Thoracic aorta (tissue), 2 donors: ENCODE measurements around the gene PARP14. TPM values are rescaled to one million over a fixed set of nuclear protein-coding genes. Genes with fewer than 3 reads are reported as not detected.
"Not testable (repeated sequence)": the region's sequence is repeated elsewhere in the genome, so short reads cannot be mapped to it uniquely, and the experiment has no call there.

ENCODE experiments used
- ATAC-seq: fragments of 150-250 bp; one replicate; pipeline ENCODE4 v1.8.0; 2017; ENCODE audit warnings: low read depth; ENCODE audit not compliant: insufficient number of reproducible peaks, low FRiP score
- DNase-seq: peaks from one replicate; pipeline ENCODE4 v3.0.0-alpha.2; 2020; ENCODE audit warnings: low spot score
- H3K27ac ChIP-seq, 2 donors: fragments of 200-600 bp; sonication (generic); 1 replicate in 1 of 2; 2 replicates in 1 of 2; pipeline ENCODE4 v1.5.1; 2016; ENCODE audit warnings: mild to moderate bottlenecking in 2 of 2, moderate library complexity in 2 of 2
- H3K27me3 ChIP-seq: fragments of 200-600 bp; sonication (generic); replicated peaks from 2 replicates; pipeline ENCODE4 v1.6.0; 2016; ENCODE audit warnings: mild to moderate bottlenecking; ENCODE audit not compliant: insufficient read depth
- H3K36me3 ChIP-seq: fragments of 200-600 bp; sonication (generic); one replicate; pipeline ENCODE4 v1.5.1; 2016
- H3K4me1 ChIP-seq, 2 donors: fragments of 200-600 bp; sonication (generic); 1 replicate in 1 of 2; 2 replicates in 1 of 2; pipeline versions ENCODE4 v1.5.1 to v1.6.0; 2016; ENCODE audit warnings: low read depth in 2 of 2, mild to moderate bottlenecking in 1 of 2; ENCODE audit not compliant: control insufficient read depth in 1 of 2
- H3K4me3 ChIP-seq: fragments of 200-600 bp; sonication (generic); 2 replicates; pipeline ENCODE4 v1.5.1; 2016; ENCODE audit warnings: mild to moderate bottlenecking
- H3K9me3 ChIP-seq: fragments of 200-600 bp; sonication (generic); 2 replicates; pipeline ENCODE4 v1.5.1; 2016
- total RNA-seq, 2 donors: library from RNA; depleted of rRNA; stranded (reverse); fragments of >200 nt; gene quantifications; one replicate each; pipeline versions ENCODE4 v1.1.0 to v1.2.3, GENCODE V29; 2016
- TF ChIP-seq, protein P1 (sequence below): fragments of 200-600 bp; sonication (generic); IDR thresholded peaks from one replicate; pipeline ENCODE4 v1.5.1; 2019; ENCODE audit warnings: antibody characterized with exemption

PARP14 gene
- total RNA-seq, 2 donors from 2014 or later = 57.1 to 74.1 TPM

DNA sequence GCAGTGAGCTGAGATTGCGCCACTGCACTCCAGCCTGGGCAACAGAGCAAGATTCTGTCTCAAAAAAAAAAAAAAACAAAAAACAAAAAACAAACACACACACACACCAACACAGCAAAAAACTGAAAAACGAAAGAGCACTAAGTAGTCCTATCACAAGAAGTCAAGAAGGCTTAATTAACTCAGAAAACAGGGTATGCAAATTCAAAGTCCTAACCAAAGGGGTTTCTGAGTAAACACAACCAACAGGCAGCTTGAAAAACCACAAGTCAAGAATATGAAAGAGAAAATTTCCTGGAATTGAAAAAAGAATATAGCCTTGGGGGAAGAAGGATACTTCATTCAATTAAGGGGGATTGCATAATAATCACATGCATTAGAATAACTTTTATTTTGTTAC lies 37.7 kb upstream of the PARP14 start:
- H3K9me3 ChIP-seq = no peaks in the 10 kb centered on the region
- no peaks in the 10 kb centered on the region for H3K4me1 ChIP-seq
- no peak overlapping the region for H3K27ac ChIP-seq
- TF ChIP-seq, protein P1, sequence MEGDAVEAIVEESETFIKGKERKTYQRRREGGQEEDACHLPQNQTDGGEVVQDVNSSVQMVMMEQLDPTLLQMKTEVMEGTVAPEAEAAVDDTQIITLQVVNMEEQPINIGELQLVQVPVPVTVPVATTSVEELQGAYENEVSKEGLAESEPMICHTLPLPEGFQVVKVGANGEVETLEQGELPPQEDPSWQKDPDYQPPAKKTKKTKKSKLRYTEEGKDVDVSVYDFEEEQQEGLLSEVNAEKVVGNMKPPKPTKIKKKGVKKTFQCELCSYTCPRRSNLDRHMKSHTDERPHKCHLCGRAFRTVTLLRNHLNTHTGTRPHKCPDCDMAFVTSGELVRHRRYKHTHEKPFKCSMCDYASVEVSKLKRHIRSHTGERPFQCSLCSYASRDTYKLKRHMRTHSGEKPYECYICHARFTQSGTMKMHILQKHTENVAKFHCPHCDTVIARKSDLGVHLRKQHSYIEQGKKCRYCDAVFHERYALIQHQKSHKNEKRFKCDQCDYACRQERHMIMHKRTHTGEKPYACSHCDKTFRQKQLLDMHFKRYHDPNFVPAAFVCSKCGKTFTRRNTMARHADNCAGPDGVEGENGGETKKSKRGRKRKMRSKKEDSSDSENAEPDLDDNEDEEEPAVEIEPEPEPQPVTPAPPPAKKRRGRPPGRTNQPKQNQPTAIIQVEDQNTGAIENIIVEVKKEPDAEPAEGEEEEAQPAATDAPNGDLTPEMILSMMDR = no peak
- no peaks in the 10 kb centered on the region for H3K36me3 ChIP-seq
- H3K27me3 ChIP-seq = no peaks in the 10 kb centered on the region
- no peak overlapping the region for H3K4me3 ChIP-seq
- no peak for DNase-seq
- no peak for ATAC-seq

DNA sequence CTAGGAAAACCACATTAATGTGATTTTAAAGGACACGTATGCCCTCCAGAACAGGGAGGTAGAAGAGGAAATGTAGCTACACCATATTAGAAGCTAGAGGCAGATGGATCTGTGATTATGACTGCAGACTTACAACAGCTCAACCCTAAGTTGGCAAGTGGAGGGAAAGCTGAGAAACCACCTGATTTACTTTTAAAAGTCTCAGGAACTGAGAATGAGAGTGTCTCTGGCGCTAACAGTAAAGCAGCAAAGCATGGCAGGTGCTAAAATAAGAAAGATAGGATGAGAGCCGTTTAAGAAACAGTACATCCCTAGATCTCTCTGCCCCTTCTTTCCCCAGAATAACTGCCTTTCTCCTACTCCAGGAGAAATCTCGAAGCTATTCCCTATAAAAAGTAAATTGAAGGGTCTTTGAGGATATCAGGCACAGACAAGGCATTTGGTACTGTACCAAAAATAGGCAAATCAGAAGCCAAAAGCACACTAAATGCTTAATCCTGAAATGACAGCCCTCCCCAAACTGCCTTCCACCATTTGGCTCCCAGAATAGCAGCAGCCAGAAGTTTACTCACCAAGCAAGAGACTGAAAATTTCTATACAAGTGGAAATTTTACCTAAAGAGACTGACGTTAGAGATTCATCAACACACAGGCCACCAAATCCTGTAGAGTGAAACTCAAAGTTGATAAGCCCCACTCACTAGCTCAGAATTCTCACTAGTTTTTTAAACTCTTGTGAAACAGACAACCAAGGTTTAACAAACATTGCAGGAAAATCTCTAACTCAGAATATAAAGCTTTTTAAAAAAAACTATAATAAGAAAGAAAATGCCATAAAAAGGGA lies 34.3 kb upstream of the PARP14 start:
- no peak overlapping the region for H3K4me3 ChIP-seq
- TF ChIP-seq, protein P1 = no peak
- no peaks in the 10 kb centered on the region for H3K27me3 ChIP-seq
- no peaks in the 10 kb centered on the region for H3K9me3 ChIP-seq
- H3K36me3 ChIP-seq = no peaks in the 10 kb centered on the region
- no peaks in the 10 kb centered on the region for H3K4me1 ChIP-seq
- ATAC-seq (no peak), DNase-seq (no peak)
- no peak overlapping the region for H3K27ac ChIP-seq

DNA sequence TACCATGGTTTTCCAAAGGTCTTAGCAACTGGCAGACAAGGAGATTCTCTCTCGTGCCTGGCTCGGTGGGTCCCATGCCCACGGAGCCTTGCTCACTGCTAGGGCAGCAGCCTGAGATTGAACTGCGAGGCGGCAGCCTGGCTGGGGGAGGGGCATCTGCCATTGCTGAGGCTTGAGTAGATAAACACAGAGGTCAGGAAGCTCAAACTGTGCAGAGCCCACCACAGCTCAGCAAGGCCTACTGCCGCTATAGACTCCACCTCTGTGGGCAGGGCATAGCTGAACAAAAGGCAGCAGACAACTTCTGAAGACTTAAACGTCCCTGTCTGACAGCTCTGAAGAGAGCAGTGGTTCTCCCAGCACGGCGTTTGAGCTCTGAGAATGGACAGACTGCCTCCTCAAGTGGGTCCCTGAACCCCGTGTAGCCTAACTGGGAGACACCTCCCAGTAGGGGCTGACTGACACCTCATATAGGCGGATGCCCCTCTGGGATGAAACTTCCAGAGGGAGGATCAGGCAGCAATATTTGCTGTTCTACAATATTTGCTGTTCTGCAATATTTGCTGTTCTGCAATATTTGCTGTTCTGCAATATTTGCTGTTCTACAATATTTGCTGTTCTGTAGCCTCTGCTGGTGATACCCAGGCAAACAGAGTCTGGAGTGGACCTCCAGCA lies 29.3 kb upstream of the PARP14 start:
- not testable (repeated sequence) for H3K27ac ChIP-seq, H3K9me3 ChIP-seq, H3K4me3 ChIP-seq, H3K27me3 ChIP-seq, H3K36me3 ChIP-seq, DNase-seq, H3K4me1 ChIP-seq, ATAC-seq

DNA sequence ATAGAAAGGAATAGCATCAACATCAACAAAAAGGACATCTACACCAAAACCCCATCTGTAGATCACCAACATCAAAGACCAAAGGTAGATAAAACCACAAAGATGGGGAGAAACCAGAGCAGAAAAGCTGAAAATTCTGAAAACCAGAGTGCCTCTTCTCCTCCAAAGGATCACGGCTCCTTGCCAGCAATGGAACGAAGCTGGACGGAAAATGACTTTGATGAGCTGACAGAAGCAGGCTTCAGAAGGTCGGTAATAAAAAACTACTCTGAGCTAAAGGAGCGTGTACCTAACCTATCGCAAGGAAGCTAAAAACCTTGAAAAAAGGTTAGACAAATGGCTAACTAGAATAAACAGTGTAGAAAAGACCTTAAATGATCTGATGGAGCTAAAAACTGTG lies 28.7 kb upstream of the PARP14 start:
- not testable (repeated sequence) for H3K27me3 ChIP-seq, DNase-seq, H3K36me3 ChIP-seq, H3K27ac ChIP-seq, ATAC-seq, H3K4me1 ChIP-seq, H3K4me3 ChIP-seq, H3K9me3 ChIP-seq

DNA sequence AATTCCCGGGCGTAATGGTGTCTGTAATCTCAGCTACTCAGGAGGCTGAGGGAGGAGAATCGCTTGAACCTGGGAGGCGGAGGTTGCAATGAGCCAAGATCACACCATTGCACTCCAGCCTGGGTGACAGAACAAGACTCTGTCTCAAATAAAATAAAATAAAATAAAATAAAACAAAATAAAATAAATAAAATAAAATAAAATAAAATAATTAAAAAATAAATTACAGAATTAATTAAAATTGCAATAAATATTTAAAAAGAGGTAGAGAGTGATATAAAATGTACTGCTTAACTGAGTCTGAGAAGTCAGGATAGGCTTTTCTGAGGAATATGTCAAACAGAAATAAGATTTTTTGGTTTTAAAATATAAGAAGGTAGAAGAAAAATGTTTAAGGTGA lies 22.3 kb upstream of the PARP14 start:
- H3K4me1 ChIP-seq, H3K36me3 ChIP-seq, DNase-seq, H3K27me3 ChIP-seq, H3K9me3 ChIP-seq, H3K27ac ChIP-seq, ATAC-seq, H3K4me3 ChIP-seq: not testable (repeated sequence)

DNA sequence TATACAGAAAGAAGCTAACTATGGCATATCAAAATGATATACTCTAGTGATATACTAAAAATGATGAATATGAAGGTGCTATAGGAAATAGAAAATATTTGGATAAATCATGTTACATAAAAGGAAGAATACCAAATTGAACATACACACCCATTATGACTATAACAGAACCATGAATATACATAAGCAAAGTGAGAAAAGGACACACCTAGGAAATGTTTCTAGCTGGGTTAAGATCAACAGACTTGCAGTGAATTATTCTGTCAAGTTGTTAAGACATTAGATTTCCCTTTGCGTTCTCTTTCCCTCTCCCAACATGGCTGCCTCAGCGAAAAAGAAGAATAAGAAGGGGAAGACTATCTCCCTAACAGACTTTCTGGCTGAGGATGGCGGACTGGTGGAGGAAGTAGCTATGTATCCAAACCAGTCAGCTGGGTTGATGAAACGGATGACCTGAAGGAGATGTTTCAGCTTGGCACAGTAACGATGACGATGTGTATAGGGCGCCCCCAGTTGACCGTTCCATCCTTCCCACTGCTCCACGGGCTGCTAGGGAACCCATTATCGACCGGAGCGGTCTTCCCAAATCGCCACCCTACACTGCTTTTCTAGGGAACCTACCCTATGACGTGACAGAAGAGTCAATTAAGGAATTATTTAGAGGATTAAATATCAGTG lies 20.2 kb upstream of the PARP14 start:
- H3K4me3 ChIP-seq = no peak overlapping the region
- no peak for ATAC-seq

More for the DNA sequence above, 20.2 kb upstream of the PARP14 start:
- no peak for DNase-seq
- TF ChIP-seq, protein P1 = no peak
- Histone ChIP-seq H3K27me3 (no peaks in the 10 kb centered on the region), H3K9me3 (no peaks in the 10 kb centered on the region), H3K27ac (no peak overlapping the region), H3K36me3 (no peaks in the 10 kb centered on the region), H3K4me1 (no peaks in the 10 kb centered on the region)
